ENCODE data around the gene IDE.

- TF ChIP-seq EZH2phosphoT487 (IDR thresholded peaks at IDR 0.05; ENCODE audit: insufficient read depth, low read depth) (no peak), EZH2 (IDR thresholded peaks at IDR 0.05; ENCODE audit: insufficient read depth, poor library complexity, severe bottlenecking) (no peak)
These were observed 103.9 kb downstream of the IDE start for GRCh38 chr10:92470026-92470425.

Data from GM23248 (cell line).